Measurements from ENCODE around the gene GVQW3.

DNA sequence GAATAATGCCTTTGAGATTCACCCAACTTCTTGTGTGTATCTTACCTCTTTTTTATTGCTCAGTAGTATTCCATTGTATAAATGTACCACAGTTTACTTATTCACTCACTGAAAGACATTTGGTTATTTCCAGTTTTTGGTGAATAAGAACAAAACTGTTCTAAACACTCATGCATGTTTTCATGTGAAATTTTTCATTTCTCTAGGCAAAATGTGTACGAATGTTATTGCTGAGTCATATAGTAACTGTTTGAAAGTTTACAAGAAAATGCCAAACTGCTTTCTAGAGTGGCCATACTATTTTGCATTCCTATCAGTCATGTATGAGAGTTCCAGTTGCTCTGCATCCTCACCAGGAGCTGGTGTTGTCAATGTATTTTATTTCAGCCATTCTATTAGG, 54.9 kb downstream of the GVQW3 start:
- TF ChIP-seq, protein P1, sequence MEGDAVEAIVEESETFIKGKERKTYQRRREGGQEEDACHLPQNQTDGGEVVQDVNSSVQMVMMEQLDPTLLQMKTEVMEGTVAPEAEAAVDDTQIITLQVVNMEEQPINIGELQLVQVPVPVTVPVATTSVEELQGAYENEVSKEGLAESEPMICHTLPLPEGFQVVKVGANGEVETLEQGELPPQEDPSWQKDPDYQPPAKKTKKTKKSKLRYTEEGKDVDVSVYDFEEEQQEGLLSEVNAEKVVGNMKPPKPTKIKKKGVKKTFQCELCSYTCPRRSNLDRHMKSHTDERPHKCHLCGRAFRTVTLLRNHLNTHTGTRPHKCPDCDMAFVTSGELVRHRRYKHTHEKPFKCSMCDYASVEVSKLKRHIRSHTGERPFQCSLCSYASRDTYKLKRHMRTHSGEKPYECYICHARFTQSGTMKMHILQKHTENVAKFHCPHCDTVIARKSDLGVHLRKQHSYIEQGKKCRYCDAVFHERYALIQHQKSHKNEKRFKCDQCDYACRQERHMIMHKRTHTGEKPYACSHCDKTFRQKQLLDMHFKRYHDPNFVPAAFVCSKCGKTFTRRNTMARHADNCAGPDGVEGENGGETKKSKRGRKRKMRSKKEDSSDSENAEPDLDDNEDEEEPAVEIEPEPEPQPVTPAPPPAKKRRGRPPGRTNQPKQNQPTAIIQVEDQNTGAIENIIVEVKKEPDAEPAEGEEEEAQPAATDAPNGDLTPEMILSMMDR (conservative IDR thresholded peaks at IDR 0.05 in 1 of 2, IDR thresholded peaks at IDR 0.05 in 1 of 2; ENCODE audit: extremely low read depth in 1 of 2, insufficient read depth in 1 of 2, low read depth in 1 of 2, low read length in 2 of 2): no peak
- TF ChIP-seq EZH2 (IDR thresholded peaks at IDR 0.05; ENCODE audit: borderline replicate concordance, low read length): no peak

Measured in mammary epithelial cell (primary cell).